ENCODE measurements around the gene OR56A5.

- no peak for TF ChIP-seq CTCF (IDR thresholded peaks at IDR 0.05)
- no peak for TF ChIP-seq ZFX (IDR thresholded peaks at IDR 0.05; ENCODE audit: borderline replicate concordance)
Observed at GRCh38 chr11:5923427-5923776, 44.9 kb downstream of the OR56A5 start.

All from 22Rv1 (cell line).